Measurements from ENCODE around the gene ZBTB20.

The ZBTB20 gene

DNA sequence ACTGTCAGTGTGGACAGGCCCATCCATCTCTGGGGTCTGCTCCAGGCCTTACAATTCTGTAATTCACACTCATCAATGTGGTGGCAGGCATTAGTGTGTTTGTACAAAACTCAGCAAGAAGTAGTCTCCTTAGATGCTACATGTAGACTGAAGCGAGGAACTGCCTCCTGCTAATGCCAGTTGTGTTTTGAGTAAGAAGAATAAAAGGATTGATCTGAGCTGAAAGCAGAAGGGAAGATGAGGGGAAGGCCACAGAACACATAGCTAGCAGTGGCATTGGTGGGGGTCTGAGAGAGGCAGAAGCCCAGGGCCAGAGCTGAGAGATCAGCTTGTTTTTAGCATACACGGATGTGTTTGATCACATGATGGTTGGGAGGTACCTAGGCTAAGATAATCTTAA lies 709.2 kb downstream of the ZBTB20 start:
- no peaks in the 10 kb centered on the region for H4K20me1 ChIP-seq (ENCODE audit: insufficient read depth, low read length)
- no peak overlapping the region for H3K27ac ChIP-seq (ENCODE audit: low read length)
- no peak for TF ChIP-seq EZH2 (IDR thresholded peaks at IDR 0.05; ENCODE audit: borderline replicate concordance, low read depth, low read length, severe bottlenecking)
- TF ChIP-seq, protein P1, sequence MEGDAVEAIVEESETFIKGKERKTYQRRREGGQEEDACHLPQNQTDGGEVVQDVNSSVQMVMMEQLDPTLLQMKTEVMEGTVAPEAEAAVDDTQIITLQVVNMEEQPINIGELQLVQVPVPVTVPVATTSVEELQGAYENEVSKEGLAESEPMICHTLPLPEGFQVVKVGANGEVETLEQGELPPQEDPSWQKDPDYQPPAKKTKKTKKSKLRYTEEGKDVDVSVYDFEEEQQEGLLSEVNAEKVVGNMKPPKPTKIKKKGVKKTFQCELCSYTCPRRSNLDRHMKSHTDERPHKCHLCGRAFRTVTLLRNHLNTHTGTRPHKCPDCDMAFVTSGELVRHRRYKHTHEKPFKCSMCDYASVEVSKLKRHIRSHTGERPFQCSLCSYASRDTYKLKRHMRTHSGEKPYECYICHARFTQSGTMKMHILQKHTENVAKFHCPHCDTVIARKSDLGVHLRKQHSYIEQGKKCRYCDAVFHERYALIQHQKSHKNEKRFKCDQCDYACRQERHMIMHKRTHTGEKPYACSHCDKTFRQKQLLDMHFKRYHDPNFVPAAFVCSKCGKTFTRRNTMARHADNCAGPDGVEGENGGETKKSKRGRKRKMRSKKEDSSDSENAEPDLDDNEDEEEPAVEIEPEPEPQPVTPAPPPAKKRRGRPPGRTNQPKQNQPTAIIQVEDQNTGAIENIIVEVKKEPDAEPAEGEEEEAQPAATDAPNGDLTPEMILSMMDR (IDR thresholded peaks at IDR 0.05; ENCODE audit: borderline replicate concordance, extremely low read depth, low read length, poor library complexity, severe bottlenecking): no peak
- no peak overlapping the region for H2AFZ ChIP-seq (ENCODE audit: low read depth, low read length)
- no peaks in the 10 kb centered on the region for H3K9me3 ChIP-seq (ENCODE audit: insufficient read depth, low read length, severe bottlenecking)
- no peaks in the 10 kb centered on the region for H3K79me2 ChIP-seq (ENCODE audit: insufficient read depth, low read length)
- no peaks in the 10 kb centered on the region for H3K36me3 ChIP-seq (ENCODE audit: insufficient read depth, low read length)
- DNase-seq (no peak), ATAC-seq (ENCODE audit: insufficient read depth, low read depth) (no peak)
- H3K27me3 ChIP-seq (ENCODE audit: insufficient read depth, low read length, poor library complexity): no peaks in the 10 kb centered on the region
- no peak overlapping the region for H3K4me3 ChIP-seq (ENCODE audit: low read depth in 1 of 2, low read length in 2 of 2)
- H3K4me1 ChIP-seq (ENCODE audit: insufficient read depth, low read length): no peaks in the 10 kb centered on the region
- H3K4me2 ChIP-seq (ENCODE audit: insufficient read depth, low read length): no peak overlapping the region
- no peak overlapping the region for H3K9ac ChIP-seq (ENCODE audit: low read depth, low read length)

DNA sequence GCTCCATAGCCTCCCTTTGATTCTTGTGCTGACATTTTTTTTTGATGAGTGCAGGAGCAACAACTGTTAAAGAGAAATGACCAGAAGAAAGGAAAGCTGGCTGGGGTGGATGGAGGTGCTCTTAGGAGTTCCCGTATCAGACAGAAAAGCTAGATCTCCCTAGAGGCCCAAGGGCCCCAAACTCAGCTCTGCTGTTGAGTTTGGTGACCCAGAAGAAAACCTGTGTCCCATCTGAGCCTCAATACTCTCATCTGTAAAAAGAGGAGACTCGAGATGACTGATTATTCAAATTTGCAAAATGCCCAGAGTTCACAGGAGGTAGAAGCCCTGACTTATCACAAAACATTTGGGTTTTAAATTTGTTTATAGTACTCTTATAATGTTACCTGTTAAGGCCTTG lies 710.9 kb downstream of the ZBTB20 start:
- H2AFZ ChIP-seq (ENCODE audit: low read depth, low read length): no peak overlapping the region
- TF ChIP-seq EZH2 (IDR thresholded peaks at IDR 0.05; ENCODE audit: borderline replicate concordance, low read depth, low read length, severe bottlenecking): no peak
- TF ChIP-seq, protein P1 (IDR thresholded peaks at IDR 0.05; ENCODE audit: borderline replicate concordance, extremely low read depth, low read length, poor library complexity, severe bottlenecking): no peak
- no peaks in the 10 kb centered on the region for H3K4me1 ChIP-seq (ENCODE audit: insufficient read depth, low read length)
- no peak overlapping the region for H3K27ac ChIP-seq (ENCODE audit: low read length)
- no peaks in the 10 kb centered on the region for H3K36me3 ChIP-seq (ENCODE audit: insufficient read depth, low read length)
- H3K27me3 ChIP-seq (ENCODE audit: insufficient read depth, low read length, poor library complexity): no peaks in the 10 kb centered on the region
- DNase-seq: no peak
- no peaks in the 10 kb centered on the region for H3K79me2 ChIP-seq (ENCODE audit: insufficient read depth, low read length)
- no peaks in the 10 kb centered on the region for H3K9me3 ChIP-seq (ENCODE audit: insufficient read depth, low read length, severe bottlenecking)
- no peaks in the 10 kb centered on the region for H4K20me1 ChIP-seq (ENCODE audit: insufficient read depth, low read length)
- H3K9ac ChIP-seq (ENCODE audit: low read depth, low read length): no peak overlapping the region
- no peak overlapping the region for H3K4me2 ChIP-seq (ENCODE audit: insufficient read depth, low read length)
- ATAC-seq (ENCODE audit: insufficient read depth, low read depth): no peak
- H3K4me3 ChIP-seq (ENCODE audit: low read depth in 1 of 2, low read length in 2 of 2): no peak overlapping the region

DNA sequence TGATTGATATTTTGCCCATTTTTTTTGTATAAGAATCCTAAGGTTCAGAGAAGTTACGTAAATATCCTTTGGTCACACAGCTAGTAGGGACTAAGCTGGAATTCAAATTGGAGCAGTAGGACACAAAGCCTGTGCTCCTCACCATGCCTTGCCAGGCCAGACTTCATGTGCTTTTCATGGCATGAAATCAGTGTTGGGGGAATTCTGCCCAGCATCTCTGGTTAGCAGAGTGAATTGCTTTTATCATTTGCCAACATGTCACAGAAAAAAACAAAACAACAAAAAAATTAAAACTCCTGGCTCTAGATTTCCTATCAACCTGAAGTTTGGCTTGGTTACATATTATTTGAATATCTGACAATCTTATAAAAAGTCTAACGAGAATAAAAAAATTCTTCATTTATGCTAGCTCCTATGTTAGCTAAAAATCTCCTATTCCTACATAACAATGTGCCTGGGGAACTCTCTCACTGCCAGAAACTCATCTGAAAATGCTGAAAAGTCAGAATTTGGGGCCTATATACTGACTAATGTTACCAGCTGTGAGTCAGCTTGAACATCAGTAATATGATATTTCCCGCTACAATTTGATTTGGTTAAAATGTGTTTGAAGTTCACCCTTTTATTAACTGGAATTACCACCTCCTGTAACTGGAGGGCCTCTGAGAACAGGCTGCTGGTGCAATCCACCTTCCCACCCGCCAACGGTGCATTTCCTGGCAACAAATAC lies 711.5 kb downstream of the ZBTB20 start:
- no peaks in the 10 kb centered on the region for H4K20me1 ChIP-seq (ENCODE audit: insufficient read depth, low read length)
- no peaks in the 10 kb centered on the region for H3K36me3 ChIP-seq (ENCODE audit: insufficient read depth, low read length)
- H3K4me1 ChIP-seq (ENCODE audit: insufficient read depth, low read length): no peaks in the 10 kb centered on the region
- no peak overlapping the region for H3K27ac ChIP-seq (ENCODE audit: low read length)
- no peak overlapping the region for H3K4me2 ChIP-seq (ENCODE audit: insufficient read depth, low read length)
- no peak overlapping the region for H3K4me3 ChIP-seq (ENCODE audit: low read depth in 1 of 2, low read length in 2 of 2)
- ATAC-seq (ENCODE audit: insufficient read depth, low read depth) (no peak), DNase-seq (no peak)
- H3K9me3 ChIP-seq (ENCODE audit: insufficient read depth, low read length, severe bottlenecking): no peaks in the 10 kb centered on the region
- H3K27me3 ChIP-seq (ENCODE audit: insufficient read depth, low read length, poor library complexity): no peaks in the 10 kb centered on the region
- no peak overlapping the region for H2AFZ ChIP-seq (ENCODE audit: low read depth, low read length)
- H3K79me2 ChIP-seq (ENCODE audit: insufficient read depth, low read length): no peaks in the 10 kb centered on the region
- H3K9ac ChIP-seq (ENCODE audit: low read depth, low read length): no peak overlapping the region
- TF ChIP-seq, protein P1 (IDR thresholded peaks at IDR 0.05; ENCODE audit: borderline replicate concordance, extremely low read depth, low read length, poor library complexity, severe bottlenecking): no peak
- no peak for TF ChIP-seq EZH2 (IDR thresholded peaks at IDR 0.05; ENCODE audit: borderline replicate concordance, low read depth, low read length, severe bottlenecking)

Data from DND-41 (cell line).